ENCODE measurements around the gene TMC1.
"Not testable (repeated sequence)": the region's sequence is repeated elsewhere in the genome, so short reads cannot be mapped to it uniquely, and the experiment has no call there.

Gene TMC1

GRCh38 chr9:72521416-72521815 is at the start of gene TMC1:
TMC1 (plus strand) TSS chr9:72521608; CDS start chr9:72648649, 127,041 bp downstream.
- not testable (repeated sequence) for H3K9ac ChIP-seq (ENCODE audit: low read depth, low read length, poor library complexity, severe bottlenecking); H4K20me1 ChIP-seq (ENCODE audit: insufficient read depth, low read length, poor library complexity, severe bottlenecking); H3K9me3 ChIP-seq (ENCODE audit: insufficient read depth, low read depth, low read length); H3F3A ChIP-seq (ENCODE audit: low read depth); H3K27me3 ChIP-seq (ENCODE audit: insufficient read depth, low read length, poor library complexity, severe bottlenecking); H3K79me2 ChIP-seq (ENCODE audit: insufficient read depth, low read length); H3K36me3 ChIP-seq (ENCODE audit: insufficient read depth, low read length); H3K4me2 ChIP-seq (ENCODE audit: low read depth, low read length, poor library complexity, severe bottlenecking); H2AFZ ChIP-seq (ENCODE audit: low read length); H3K4me1 ChIP-seq (ENCODE audit: insufficient read depth, low read length, poor library complexity, severe bottlenecking); H3K9me2 ChIP-seq (replicated peaks; ENCODE audit: low read depth, low read length); H3K4me3 ChIP-seq (ENCODE audit: low read length, poor library complexity, severe bottlenecking)

DNA sequence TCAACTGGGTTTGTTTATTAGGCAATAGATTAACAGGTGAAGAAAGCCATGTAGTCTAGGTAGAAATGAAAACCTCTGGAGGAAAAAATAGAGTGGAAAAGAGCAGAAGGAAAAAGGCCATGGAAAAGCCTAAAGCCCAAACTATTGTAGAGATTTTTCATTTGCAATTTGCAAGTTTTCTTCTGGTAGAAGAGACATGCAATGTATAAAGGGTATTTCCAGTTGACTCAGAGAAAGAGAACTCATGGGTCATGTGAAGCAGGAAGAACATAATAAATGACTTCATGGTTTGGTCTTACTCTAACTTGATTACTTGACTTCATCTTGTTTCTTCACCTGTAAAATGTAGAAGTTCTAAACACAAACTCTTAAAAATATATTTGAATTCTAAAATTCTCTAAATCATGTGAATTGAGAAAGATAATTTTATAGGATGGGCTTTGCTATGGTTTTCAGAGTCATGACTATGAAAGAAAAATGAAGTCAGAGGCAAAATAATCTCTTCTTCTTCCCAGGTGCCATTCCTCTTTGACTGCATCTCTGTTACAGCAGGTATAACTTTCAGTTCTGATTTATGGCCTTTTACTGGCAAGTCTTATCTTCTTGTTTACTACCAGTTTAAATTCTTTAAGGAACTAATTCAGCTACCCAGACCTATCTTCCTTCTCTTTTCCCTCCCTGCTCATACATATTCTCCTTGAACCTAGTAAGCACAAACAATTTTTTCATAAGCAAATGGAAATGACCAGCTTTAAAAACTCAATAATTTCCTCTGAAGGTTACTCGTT is 47.7 kb upstream of the TMC1 start:
- Histone ChIP-seq H3K9me3 (ENCODE audit: insufficient read depth, low read depth, low read length) (no peaks in the 10 kb centered on the region), H2AFZ (ENCODE audit: low read length) (no peak overlapping the region), H3F3A (ENCODE audit: low read depth) (no peaks in the 10 kb centered on the region), H3K4me2 (ENCODE audit: low read depth, low read length, poor library complexity, severe bottlenecking) (no peak overlapping the region), H3K4me1 (ENCODE audit: insufficient read depth, low read length, poor library complexity, severe bottlenecking) (no peaks in the 10 kb centered on the region), H3K4me3 (ENCODE audit: low read length, poor library complexity, severe bottlenecking) (no peak overlapping the region), H3K79me2 (ENCODE audit: insufficient read depth, low read length) (no peaks in the 10 kb centered on the region), H4K20me1 (ENCODE audit: insufficient read depth, low read length, poor library complexity, severe bottlenecking) (no peaks in the 10 kb centered on the region), H3K36me3 (ENCODE audit: insufficient read depth, low read length) (no peaks in the 10 kb centered on the region), H3K27me3 (ENCODE audit: insufficient read depth, low read length, poor library complexity, severe bottlenecking) (no peaks in the 10 kb centered on the region), H3K9me2 (replicated peaks; ENCODE audit: low read depth, low read length) (no peaks in the 10 kb centered on the region), H3K9ac (ENCODE audit: low read depth, low read length, poor library complexity, severe bottlenecking) (no peak overlapping the region)
- TF ChIP-seq, protein P1, sequence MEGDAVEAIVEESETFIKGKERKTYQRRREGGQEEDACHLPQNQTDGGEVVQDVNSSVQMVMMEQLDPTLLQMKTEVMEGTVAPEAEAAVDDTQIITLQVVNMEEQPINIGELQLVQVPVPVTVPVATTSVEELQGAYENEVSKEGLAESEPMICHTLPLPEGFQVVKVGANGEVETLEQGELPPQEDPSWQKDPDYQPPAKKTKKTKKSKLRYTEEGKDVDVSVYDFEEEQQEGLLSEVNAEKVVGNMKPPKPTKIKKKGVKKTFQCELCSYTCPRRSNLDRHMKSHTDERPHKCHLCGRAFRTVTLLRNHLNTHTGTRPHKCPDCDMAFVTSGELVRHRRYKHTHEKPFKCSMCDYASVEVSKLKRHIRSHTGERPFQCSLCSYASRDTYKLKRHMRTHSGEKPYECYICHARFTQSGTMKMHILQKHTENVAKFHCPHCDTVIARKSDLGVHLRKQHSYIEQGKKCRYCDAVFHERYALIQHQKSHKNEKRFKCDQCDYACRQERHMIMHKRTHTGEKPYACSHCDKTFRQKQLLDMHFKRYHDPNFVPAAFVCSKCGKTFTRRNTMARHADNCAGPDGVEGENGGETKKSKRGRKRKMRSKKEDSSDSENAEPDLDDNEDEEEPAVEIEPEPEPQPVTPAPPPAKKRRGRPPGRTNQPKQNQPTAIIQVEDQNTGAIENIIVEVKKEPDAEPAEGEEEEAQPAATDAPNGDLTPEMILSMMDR (conservative IDR thresholded peaks at IDR 0.05; ENCODE audit: low read length) = no peak
- TF ChIP-seq EZH2phosphoT487 (IDR thresholded peaks at IDR 0.05; ENCODE audit: borderline replicate concordance) = no peak

DNA sequence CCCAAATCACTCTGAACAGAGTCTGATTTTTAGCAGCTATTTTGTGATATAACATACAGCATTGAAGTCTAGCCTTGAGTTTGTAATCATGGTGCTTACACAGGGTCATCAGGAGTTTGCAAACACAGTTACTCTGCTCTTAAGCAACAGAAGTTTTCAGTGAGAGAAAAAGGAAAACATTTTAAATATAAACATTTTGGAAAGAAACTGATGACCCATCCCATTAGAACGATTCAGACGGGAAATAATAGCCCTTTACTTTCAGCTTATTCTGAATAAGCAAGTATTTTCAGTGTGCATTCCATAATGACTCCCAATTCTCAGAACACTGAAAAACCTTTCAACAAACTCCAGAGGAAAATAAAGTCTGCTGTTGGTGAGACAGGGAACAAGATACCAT is 46.7 kb upstream of the TMC1 start:
- Histone ChIP-seq H3K27me3 (ENCODE audit: insufficient read depth, low read length, poor library complexity, severe bottlenecking) (no peaks in the 10 kb centered on the region), H3K9ac (ENCODE audit: low read depth, low read length, poor library complexity, severe bottlenecking) (no peak overlapping the region), H3K79me2 (ENCODE audit: insufficient read depth, low read length) (no peaks in the 10 kb centered on the region), H3K4me3 (ENCODE audit: low read length, poor library complexity, severe bottlenecking) (no peak overlapping the region), H3K9me2 (replicated peaks; ENCODE audit: low read depth, low read length) (no peaks in the 10 kb centered on the region), H3K4me2 (ENCODE audit: low read depth, low read length, poor library complexity, severe bottlenecking) (no peak overlapping the region), H2AFZ (ENCODE audit: low read length) (no peak overlapping the region), H4K20me1 (ENCODE audit: insufficient read depth, low read length, poor library complexity, severe bottlenecking) (no peaks in the 10 kb centered on the region), H3K36me3 (ENCODE audit: insufficient read depth, low read length) (no peaks in the 10 kb centered on the region), H3K9me3 (ENCODE audit: insufficient read depth, low read depth, low read length) (no peaks in the 10 kb centered on the region), H3K4me1 (ENCODE audit: insufficient read depth, low read length, poor library complexity, severe bottlenecking) (no peaks in the 10 kb centered on the region), H3F3A (ENCODE audit: low read depth) (no peaks in the 10 kb centered on the region)
- TF ChIP-seq, protein P1 (conservative IDR thresholded peaks at IDR 0.05; ENCODE audit: low read length) = no peak
- no peak for TF ChIP-seq EZH2phosphoT487 (IDR thresholded peaks at IDR 0.05; ENCODE audit: borderline replicate concordance)

DNA sequence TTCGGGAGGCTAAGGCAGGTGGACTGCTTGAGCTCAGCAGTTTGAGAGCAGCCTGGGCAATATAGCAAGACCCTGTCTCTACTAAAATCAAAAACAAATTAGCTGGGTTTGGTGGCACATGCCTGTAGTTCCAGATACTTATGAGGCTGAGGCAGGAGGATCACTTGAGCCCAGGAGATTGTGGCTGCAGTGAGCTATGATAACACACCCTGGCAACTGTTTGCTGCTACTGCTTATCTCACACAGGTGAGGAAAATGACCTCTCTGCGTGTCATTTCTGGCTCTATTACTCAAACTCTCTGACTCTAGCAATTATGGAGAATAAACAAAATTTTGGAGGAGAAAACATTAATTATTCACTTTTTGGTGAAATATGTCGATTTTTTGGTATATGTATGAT is 45.3 kb upstream of the TMC1 start:
- no peak overlapping the region for H3K4me3 ChIP-seq (ENCODE audit: low read length, poor library complexity, severe bottlenecking)
- no peaks in the 10 kb centered on the region for H3K79me2 ChIP-seq (ENCODE audit: insufficient read depth, low read length)
- H3K36me3 ChIP-seq (ENCODE audit: insufficient read depth, low read length) = no peaks in the 10 kb centered on the region
- H3K4me2 ChIP-seq (ENCODE audit: low read depth, low read length, poor library complexity, severe bottlenecking) = no peak overlapping the region
- H2AFZ ChIP-seq (ENCODE audit: low read length) = no peak overlapping the region
- H3K9ac ChIP-seq (ENCODE audit: low read depth, low read length, poor library complexity, severe bottlenecking) = no peak overlapping the region
- H3K4me1 ChIP-seq (ENCODE audit: insufficient read depth, low read length, poor library complexity, severe bottlenecking) = no peaks in the 10 kb centered on the region
- H3K27me3 ChIP-seq (ENCODE audit: insufficient read depth, low read length, poor library complexity, severe bottlenecking) = no peaks in the 10 kb centered on the region
- H4K20me1 ChIP-seq (ENCODE audit: insufficient read depth, low read length, poor library complexity, severe bottlenecking) = no peaks in the 10 kb centered on the region
- TF ChIP-seq, protein P1 (conservative IDR thresholded peaks at IDR 0.05; ENCODE audit: low read length) = no peak
- TF ChIP-seq EZH2phosphoT487 (IDR thresholded peaks at IDR 0.05; ENCODE audit: borderline replicate concordance) = no peak
- H3F3A ChIP-seq (ENCODE audit: low read depth) = no peaks in the 10 kb centered on the region
- no peaks in the 10 kb centered on the region for H3K9me2 ChIP-seq (replicated peaks; ENCODE audit: low read depth, low read length)
- H3K9me3 ChIP-seq (ENCODE audit: insufficient read depth, low read depth, low read length) = no peaks in the 10 kb centered on the region
